ENCODE results near the gene ECPAS.

The ECPAS gene

DNA sequence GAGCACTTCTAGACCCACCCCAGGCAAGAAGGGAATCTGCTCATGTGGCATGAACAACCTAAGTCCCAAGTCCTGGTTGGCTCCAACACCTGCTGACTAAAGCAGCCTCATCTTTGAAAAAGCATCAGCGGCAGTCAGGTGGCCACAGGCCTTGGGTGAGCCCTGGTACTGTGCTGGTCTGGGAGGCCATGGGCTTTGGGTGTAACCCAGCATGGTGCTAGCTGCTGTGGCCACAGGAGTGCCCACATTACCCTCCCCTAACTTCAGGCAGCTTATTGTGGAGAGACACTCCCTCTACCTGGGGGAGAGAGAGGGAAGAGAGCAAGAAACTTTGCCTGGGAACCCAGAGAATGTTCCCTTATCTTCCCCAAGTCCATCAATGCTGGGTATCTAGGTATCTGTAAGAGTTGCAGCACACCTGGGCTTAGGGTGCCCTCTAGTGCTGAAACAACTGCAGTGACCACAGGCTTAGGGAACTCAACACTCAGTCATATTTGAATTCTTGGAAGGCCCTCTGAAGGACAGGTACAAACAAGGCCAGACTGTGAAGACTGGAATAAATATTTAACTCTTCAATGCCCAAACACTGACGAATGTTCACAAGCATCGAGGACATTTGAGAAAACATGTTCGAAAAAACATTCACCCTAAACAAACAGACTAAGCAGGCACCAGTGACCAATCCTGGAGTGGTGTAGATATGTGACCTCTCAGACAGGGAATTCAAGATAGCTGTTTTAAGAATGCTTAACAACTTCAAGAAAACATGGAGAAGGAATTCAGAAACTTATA lies 84.2 kb downstream of the ECPAS start:
- TF ChIP-seq, protein P1, sequence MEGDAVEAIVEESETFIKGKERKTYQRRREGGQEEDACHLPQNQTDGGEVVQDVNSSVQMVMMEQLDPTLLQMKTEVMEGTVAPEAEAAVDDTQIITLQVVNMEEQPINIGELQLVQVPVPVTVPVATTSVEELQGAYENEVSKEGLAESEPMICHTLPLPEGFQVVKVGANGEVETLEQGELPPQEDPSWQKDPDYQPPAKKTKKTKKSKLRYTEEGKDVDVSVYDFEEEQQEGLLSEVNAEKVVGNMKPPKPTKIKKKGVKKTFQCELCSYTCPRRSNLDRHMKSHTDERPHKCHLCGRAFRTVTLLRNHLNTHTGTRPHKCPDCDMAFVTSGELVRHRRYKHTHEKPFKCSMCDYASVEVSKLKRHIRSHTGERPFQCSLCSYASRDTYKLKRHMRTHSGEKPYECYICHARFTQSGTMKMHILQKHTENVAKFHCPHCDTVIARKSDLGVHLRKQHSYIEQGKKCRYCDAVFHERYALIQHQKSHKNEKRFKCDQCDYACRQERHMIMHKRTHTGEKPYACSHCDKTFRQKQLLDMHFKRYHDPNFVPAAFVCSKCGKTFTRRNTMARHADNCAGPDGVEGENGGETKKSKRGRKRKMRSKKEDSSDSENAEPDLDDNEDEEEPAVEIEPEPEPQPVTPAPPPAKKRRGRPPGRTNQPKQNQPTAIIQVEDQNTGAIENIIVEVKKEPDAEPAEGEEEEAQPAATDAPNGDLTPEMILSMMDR (IDR thresholded peaks at IDR 0.05; ENCODE audit: low read depth, low read length): peak; percentile 52
- no peak for DNase-seq (ENCODE audit: extremely low read depth, low read depth)

DNA sequence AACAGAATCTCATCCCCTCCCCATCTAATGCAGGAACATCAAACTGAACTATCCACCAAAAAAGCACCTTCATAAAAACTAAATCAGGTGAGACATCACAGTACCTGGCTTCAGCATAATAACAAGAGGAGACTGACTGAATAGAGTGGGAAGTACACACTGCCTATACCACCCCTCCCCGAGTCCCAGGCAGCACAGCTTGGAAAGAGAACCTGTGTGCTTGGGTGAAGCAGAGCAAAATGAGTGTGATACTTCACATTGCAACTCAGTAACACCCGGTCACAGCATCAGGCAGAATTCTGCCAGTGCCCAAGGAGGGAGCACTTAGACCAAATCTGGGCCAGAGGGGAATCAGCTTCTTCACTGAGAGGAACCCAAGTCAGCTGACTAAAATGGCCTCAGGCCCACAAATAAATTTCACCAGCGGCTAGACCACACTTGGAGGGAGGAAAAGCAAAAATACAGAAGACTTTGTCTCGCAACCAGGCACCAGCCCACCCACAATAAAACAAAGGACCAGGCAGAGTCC lies 84.9 kb downstream of the ECPAS start:
- TF ChIP-seq, protein P1 (IDR thresholded peaks at IDR 0.05; ENCODE audit: low read depth, low read length): no peak

DNA sequence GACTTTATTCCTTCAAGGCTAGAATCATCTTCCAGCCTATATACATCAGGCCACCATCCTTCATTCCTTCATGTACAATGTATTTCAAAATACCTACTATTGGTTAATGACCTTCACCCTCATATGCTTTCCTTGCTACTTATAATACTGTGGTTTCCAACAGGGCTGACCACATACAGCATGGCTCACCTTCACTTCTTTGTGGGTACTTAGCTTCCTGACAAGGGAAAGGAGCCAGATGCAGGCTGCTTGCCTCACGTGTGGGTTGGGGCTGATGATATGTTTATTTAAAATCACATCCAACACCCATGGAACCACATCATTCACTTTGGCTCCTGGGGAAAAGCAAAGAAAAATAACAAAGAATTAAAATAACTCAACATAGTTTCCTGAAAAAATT lies 90.2 kb downstream of the ECPAS start:
- TF ChIP-seq, protein P1 (IDR thresholded peaks at IDR 0.05; ENCODE audit: low read depth, low read length): no peak
- no peak for DNase-seq (ENCODE audit: extremely low read depth, low read depth)

More for the DNA sequence above, 84.9 kb downstream of the ECPAS start:
- no peak for DNase-seq (ENCODE audit: extremely low read depth, low read depth)

DNA sequence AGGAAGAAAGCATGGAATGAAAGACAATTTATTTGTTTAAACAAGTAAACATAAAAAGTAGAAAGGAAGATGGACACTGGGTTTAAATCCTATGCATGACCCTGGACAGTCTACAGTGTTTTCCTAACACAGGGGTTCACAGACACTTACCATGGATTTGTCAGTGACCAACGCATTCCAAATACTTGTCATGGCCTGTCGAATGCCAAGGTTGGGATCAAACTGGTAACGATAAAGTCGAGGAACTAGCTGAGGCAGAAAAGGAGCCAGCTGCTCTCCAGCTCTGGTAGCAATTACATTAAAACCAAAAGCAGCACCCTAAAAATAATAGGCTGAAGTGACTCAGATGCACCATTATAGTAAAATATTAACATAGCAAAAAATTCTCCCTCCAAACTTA lies 94.8 kb downstream of the ECPAS start:
- no peak for DNase-seq (ENCODE audit: extremely low read depth, low read depth)
- TF ChIP-seq, protein P1 (IDR thresholded peaks at IDR 0.05; ENCODE audit: low read depth, low read length): no peak

DNA sequence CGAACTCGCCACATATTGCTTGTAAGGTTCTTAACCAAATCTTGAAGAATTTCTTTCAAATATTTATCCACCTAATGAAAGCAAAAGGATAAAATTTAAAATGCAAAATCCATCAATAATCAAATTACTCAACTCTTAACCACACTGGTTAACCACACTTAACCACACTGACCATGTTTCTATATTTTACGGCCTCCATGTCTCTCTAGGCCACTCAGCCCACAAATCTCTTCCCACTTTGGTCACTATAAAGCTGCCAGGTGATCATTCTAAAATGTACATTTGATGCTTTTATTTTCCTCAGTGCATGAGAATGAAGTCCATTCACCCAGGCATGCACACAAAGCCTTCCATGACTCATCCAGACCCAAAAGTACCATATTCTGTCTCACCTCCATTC lies 97.8 kb downstream of the ECPAS start:
- TF ChIP-seq, protein P1 (IDR thresholded peaks at IDR 0.05; ENCODE audit: low read depth, low read length): no peak
- DNase-seq (ENCODE audit: extremely low read depth, low read depth): no peak

DNA sequence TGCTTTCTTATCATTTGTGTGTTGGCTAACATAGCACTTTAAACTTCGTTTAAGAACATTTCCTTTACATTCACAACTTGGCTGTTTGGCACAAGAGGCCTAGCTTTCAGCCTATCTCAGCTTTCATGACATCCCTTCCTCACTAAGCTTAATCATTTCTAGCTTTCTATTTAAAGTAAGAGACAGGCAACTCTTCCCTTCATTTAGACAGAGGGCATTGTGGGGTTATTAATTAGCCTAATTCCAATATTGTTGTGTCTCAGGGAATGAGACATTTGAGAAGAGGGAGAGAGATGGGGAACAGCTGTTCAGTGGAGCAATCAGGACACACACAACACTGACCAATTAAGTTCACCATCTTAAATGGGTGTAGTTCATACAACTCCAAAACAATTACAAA lies 103.2 kb downstream of the ECPAS start:
- DNase-seq (ENCODE audit: extremely low read depth, low read depth): no peak
- TF ChIP-seq, protein P1 (IDR thresholded peaks at IDR 0.05; ENCODE audit: low read depth, low read length): no peak

DNA sequence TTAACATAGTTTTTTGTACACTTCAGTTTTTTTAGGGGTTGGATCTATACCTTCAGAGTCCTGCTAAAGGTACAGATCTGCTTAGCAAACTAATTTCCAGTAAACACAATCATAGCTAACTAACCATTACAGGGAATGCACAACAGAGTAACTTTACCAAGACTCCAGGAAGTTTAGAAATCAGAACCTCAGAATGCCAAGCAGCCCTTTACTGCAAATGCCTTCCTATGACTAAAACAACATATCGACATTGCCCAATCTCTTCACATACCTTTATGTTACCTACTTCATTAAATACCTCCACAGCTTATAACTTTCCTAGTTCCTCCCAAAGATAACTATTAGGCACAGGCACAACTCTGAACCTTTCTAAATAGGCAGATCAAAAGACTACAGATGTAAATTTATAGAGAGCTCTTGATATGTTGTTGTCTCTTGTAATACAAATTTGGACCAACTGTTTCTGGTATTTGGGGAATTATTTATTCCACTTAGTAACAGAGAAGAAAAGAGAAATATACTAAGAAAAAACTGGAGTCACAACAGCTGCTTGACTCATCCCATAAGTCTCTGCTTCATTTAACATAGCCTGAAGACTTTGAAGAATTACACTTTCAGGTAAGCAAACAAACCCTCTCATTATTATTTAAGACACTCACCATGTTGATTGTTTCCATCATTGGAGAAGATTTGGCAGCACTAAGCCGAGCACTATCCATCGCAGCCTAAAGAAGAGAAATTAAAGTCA lies 108.2 kb downstream of the ECPAS start:
- no peak for DNase-seq (ENCODE audit: extremely low read depth, low read depth)
- TF ChIP-seq, protein P1 (IDR thresholded peaks at IDR 0.05; ENCODE audit: low read depth, low read length): no peak
